Hepatocyte (in vitro differentiated cells): ENCODE data around the gene MCAM.

Experiments
- EZH2phosphoT487 ChIP-seq: fragments of 200-600 bp; sonication (generic); IDR thresholded peaks from one replicate; pipeline ENCODE4 v1.6.1; 2018; ENCODE audit warnings: antibody characterized with exemption, mild to moderate bottlenecking, low read depth, moderate library complexity; ENCODE audit not compliant: unreplicated experiment, severe bottlenecking
- TF ChIP-seq, protein P1 (sequence below): fragments of 200-600 bp; sonication (generic); IDR thresholded peaks from 2 replicates; pipeline ENCODE4 v1.5.1; 2016; ENCODE audit warnings: antibody characterized with exemption, mild to moderate bottlenecking; ENCODE audit not compliant: poor library complexity

DNA sequence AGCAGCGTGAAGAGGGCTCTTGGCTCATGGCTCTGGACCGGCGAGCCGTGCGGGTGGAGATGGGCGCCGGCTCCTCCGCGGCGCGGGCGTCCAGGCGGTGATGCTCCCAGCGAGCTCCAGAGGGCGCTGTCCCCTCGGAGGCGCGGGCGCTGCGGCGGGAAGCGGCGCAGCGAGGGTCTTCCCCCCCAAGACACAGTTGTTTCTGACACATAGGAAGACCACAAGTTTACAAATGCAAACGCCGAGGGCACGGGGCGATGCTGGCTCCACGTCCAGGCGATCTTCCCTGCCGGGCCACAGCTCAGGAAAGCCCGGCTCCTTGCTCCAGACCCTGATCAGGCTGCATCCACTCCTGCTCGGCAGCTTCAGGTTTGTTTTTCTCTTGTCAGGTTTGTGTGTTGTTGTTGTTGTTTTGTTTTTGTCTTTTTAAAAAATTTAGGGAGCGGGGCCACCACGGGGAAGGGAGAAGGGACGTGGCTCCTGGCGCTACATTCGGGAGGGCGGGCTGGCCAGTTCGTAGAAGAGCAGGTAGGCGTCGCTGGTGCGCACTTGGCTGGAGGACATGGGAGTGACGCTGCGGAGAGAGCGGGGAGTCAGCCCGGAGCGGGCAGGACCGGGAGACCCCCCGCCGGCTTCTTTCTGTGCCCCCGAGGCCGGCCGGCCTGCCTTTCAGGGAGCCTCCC is 39.6 kb upstream of the MCAM start:
- TF ChIP-seq, protein P1, sequence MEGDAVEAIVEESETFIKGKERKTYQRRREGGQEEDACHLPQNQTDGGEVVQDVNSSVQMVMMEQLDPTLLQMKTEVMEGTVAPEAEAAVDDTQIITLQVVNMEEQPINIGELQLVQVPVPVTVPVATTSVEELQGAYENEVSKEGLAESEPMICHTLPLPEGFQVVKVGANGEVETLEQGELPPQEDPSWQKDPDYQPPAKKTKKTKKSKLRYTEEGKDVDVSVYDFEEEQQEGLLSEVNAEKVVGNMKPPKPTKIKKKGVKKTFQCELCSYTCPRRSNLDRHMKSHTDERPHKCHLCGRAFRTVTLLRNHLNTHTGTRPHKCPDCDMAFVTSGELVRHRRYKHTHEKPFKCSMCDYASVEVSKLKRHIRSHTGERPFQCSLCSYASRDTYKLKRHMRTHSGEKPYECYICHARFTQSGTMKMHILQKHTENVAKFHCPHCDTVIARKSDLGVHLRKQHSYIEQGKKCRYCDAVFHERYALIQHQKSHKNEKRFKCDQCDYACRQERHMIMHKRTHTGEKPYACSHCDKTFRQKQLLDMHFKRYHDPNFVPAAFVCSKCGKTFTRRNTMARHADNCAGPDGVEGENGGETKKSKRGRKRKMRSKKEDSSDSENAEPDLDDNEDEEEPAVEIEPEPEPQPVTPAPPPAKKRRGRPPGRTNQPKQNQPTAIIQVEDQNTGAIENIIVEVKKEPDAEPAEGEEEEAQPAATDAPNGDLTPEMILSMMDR = peak; percentile 84
- no peak for TF ChIP-seq EZH2phosphoT487
